ENCODE measurements around the gene TARS1.

The TARS1 gene

GRCh38 chr5:33440482-33441240 is at the start of gene TARS1:
TSS of gene TARS1 (plus strand) at chr5:33440965. CDS start at chr5:33441087, 122 bp downstream.
- TF ChIP-seq FOXM1 (IDR thresholded peaks at IDR 0.05; ENCODE audit: borderline replicate concordance, low read depth) (no peak), CREB1 (IDR thresholded peaks at IDR 0.05; ENCODE audit: low read depth) (no peak; the same call in 1 of the 2 replicates), TEAD4 (IDR thresholded peaks at IDR 0.05) (0 out of 2 replicates have a peak, but pooled peaks have one; percentile 34), REST (IDR thresholded peaks at IDR 0.05; ENCODE audit: low read depth) (no peak), TAF1 (IDR thresholded peaks at IDR 0.05; ENCODE audit: low read depth) (peak; percentile 75), EGR1 (IDR thresholded peaks at IDR 0.05) (no peak; the same call in 1 of the 2 replicates), NFIC (IDR thresholded peaks at IDR 0.05) (peak; percentile 45), MAX (IDR thresholded peaks at IDR 0.05) (no peak; the same call in 1 of the 2 replicates), ZBTB7A (IDR thresholded peaks at IDR 0.05; ENCODE audit: low read depth) (peak; percentile 85), EP300 (IDR thresholded peaks at IDR 0.05; ENCODE audit: borderline replicate concordance) (no peak), RAD21 (IDR thresholded peaks at IDR 0.05; ENCODE audit: low read depth) (no peak), CEBPB (IDR thresholded peaks at IDR 0.05) (peak; percentile 80), TCF12 (IDR thresholded peaks at IDR 0.05; ENCODE audit: low read depth) (peak; percentile 25; the same call in 1 of the 2 replicates), YY1 (IDR thresholded peaks at IDR 0.05; ENCODE audit: low read depth) (peak; percentile 70), USF1 (IDR thresholded peaks at IDR 0.05) (peak; percentile 33; the same call in 1 of the 2 replicates)

- TF ChIP-seq USF1 (IDR thresholded peaks at IDR 0.05) (no peak), TEAD4 (IDR thresholded peaks at IDR 0.05) (no peak), FOXM1 (IDR thresholded peaks at IDR 0.05; ENCODE audit: borderline replicate concordance, low read depth) (no peak), CREB1 (IDR thresholded peaks at IDR 0.05; ENCODE audit: low read depth) (no peak), TCF12 (IDR thresholded peaks at IDR 0.05; ENCODE audit: low read depth) (no peak), ZBTB7A (IDR thresholded peaks at IDR 0.05; ENCODE audit: low read depth) (no peak), EP300 (IDR thresholded peaks at IDR 0.05; ENCODE audit: borderline replicate concordance) (no peak), TAF1 (IDR thresholded peaks at IDR 0.05; ENCODE audit: low read depth) (no peak), RAD21 (IDR thresholded peaks at IDR 0.05; ENCODE audit: low read depth) (no peak), NFIC (IDR thresholded peaks at IDR 0.05) (no peak), MAX (IDR thresholded peaks at IDR 0.05) (no peak), EGR1 (IDR thresholded peaks at IDR 0.05) (no peak), YY1 (IDR thresholded peaks at IDR 0.05; ENCODE audit: low read depth) (no peak)
These were observed 42.3 kb upstream of the TARS1 start for GRCh38 chr5:33398501-33398900.

- no peak for TF ChIP-seq MAX (IDR thresholded peaks at IDR 0.05)
- no peak for TF ChIP-seq CREB1 (IDR thresholded peaks at IDR 0.05; ENCODE audit: low read depth)
- TF ChIP-seq FOXM1 (IDR thresholded peaks at IDR 0.05; ENCODE audit: borderline replicate concordance, low read depth): no peak
- TF ChIP-seq NFIC (IDR thresholded peaks at IDR 0.05): no peak
- no peak for TF ChIP-seq RAD21 (IDR thresholded peaks at IDR 0.05; ENCODE audit: low read depth)
- TF ChIP-seq ZBTB7A (IDR thresholded peaks at IDR 0.05; ENCODE audit: low read depth): no peak
- no peak for TF ChIP-seq TCF12 (IDR thresholded peaks at IDR 0.05; ENCODE audit: low read depth)
- TF ChIP-seq EGR1 (IDR thresholded peaks at IDR 0.05): no peak
- no peak for TF ChIP-seq EP300 (IDR thresholded peaks at IDR 0.05; ENCODE audit: borderline replicate concordance)
- TF ChIP-seq YY1 (IDR thresholded peaks at IDR 0.05; ENCODE audit: low read depth): no peak
- TF ChIP-seq TAF1 (IDR thresholded peaks at IDR 0.05; ENCODE audit: low read depth): no peak
- no peak for TF ChIP-seq TEAD4 (IDR thresholded peaks at IDR 0.05)
- TF ChIP-seq USF1 (IDR thresholded peaks at IDR 0.05): no peak
These were observed 40.1 kb upstream of the TARS1 start for GRCh38 chr5:33400675-33401074.

GRCh38 chr5:33401482-33402390 is 39.0 kb upstream of the TARS1 start:
- TF ChIP-seq CEBPB (IDR thresholded peaks at IDR 0.05) (no peak), EGR1 (IDR thresholded peaks at IDR 0.05) (no peak), TAF1 (IDR thresholded peaks at IDR 0.05; ENCODE audit: low read depth) (no peak), FOXM1 (IDR thresholded peaks at IDR 0.05; ENCODE audit: borderline replicate concordance, low read depth) (no peak), RAD21 (IDR thresholded peaks at IDR 0.05; ENCODE audit: low read depth) (no peak), MAX (IDR thresholded peaks at IDR 0.05) (no peak), NFIC (IDR thresholded peaks at IDR 0.05) (no peak), USF1 (IDR thresholded peaks at IDR 0.05) (no peak), EP300 (IDR thresholded peaks at IDR 0.05; ENCODE audit: borderline replicate concordance) (no peak), CREB1 (IDR thresholded peaks at IDR 0.05; ENCODE audit: low read depth) (no peak), REST (IDR thresholded peaks at IDR 0.05; ENCODE audit: low read depth) (no peak), TEAD4 (IDR thresholded peaks at IDR 0.05) (no peak), ZBTB7A (IDR thresholded peaks at IDR 0.05; ENCODE audit: low read depth) (no peak), TCF12 (IDR thresholded peaks at IDR 0.05; ENCODE audit: low read depth) (no peak), YY1 (IDR thresholded peaks at IDR 0.05; ENCODE audit: low read depth) (no peak)
